K562 (cell line): ENCODE data around the gene TARS3. TPM values are rescaled to one million over a fixed set of nuclear protein-coding genes. Genes with fewer than 3 reads are reported as not detected.

Experiments
- ATAC-seq: fragments of 200-7000 bp; cut with Tn5 transposase; 3 replicates; pipeline ENCODE4 v1.9.1; 2020; ENCODE audit warnings: moderate library complexity
- BruUV-seq: library from RNA; stranded (reverse); fragments of 400-500 nt; replicated peaks from 2 replicates; lab custom pipeline; 2021; lab: Mats Ljungman, UMichigan
- CTCF ChIA-PET: fragments of 300-600 bp; formaldehyde crosslinking; extraction: SDS; loops from one replicate; lab custom pipeline; 2021; ENCODE audit warnings: low intra/inter-chr PET ratio; lab: Yijun Ruan, JAX
- POLR2A ChIA-PET: fragments of 300-600, 350-650 bp; sonication (Branson Sonifier 250); formaldehyde crosslinking; extraction: SDS; loops from one replicate; lab custom pipeline; 2021; ENCODE audit warnings: antibody characterized with exemption, inconsistent platforms; lab: Yijun Ruan, JAX
- DNase-seq, 4 experiments: peaks; one replicate each; pipeline versions ENCODE4 v3.0.0 to v3.0.0-alpha.2; 2011 to 2018; ENCODE audit warnings: low spot score in 3 of 4, mixed read lengths in 3 of 4; ENCODE audit errors: extremely low read depth in 1 of 4
- FAIRE-seq: peaks from 2 replicates; lab custom pipeline; 2011; peaks lifted over from hg19 to GRCh38; lab: Jason Lieb, UNC
- H2AFZ ChIP-seq: 2 replicates; pipeline ENCODE4 v1.6.0; 2011; ENCODE audit warnings: low read depth, low read length, control low read depth, inconsistent platforms
- H3K27ac ChIP-seq: fragments of 200-600 bp; 3 replicates; pipeline ENCODE4 v1.8.0; 2011; ENCODE audit warnings: low read depth, mild to moderate bottlenecking, control low read depth, inconsistent platforms, low read length, moderate library complexity, mixed read lengths; ENCODE audit errors: extremely low read depth
- H3K27me3 ChIP-seq, 2 experiments: fragments of 300-600 bp in 1 of 2; 2 replicates in 1 of 2; 3 replicates in 1 of 2; pipeline versions ENCODE4 v1.6.0 to v1.8.0; 2011; ENCODE audit warnings: inconsistent platforms in 2 of 2, low read length in 2 of 2, mild to moderate bottlenecking in 1 of 2, mixed read lengths in 1 of 2, moderate library complexity in 1 of 2; ENCODE audit not compliant: control insufficient read depth in 2 of 2, insufficient read depth in 2 of 2
- H3K36me3 ChIP-seq: fragments of 300-600 bp; 3 replicates; pipeline ENCODE4 v1.8.0; 2011; ENCODE audit warnings: mild to moderate bottlenecking, low read length, inconsistent platforms; ENCODE audit not compliant: control insufficient read depth, insufficient read depth
- H3K4me1 ChIP-seq, 2 experiments: fragments of 200-600 bp in 1 of 2; replicated peaks in 1 of 2; 2 replicates in 1 of 2; 3 replicates in 1 of 2; pipeline versions ENCODE4 v1.5.1 to v1.8.0; 2011; ENCODE audit warnings: inconsistent platforms in 2 of 2, low read length in 2 of 2, mild to moderate bottlenecking in 1 of 2, mixed read lengths in 1 of 2, moderate library complexity in 1 of 2; ENCODE audit not compliant: control insufficient read depth in 2 of 2, insufficient read depth in 2 of 2
- H3K4me2 ChIP-seq: 2 replicates; pipeline ENCODE4 v1.6.1; 2011; ENCODE audit warnings: low read length, control low read depth, inconsistent platforms, mixed read lengths; ENCODE audit not compliant: insufficient read depth
- H3K4me3 ChIP-seq: fragments of 200-600 bp; sonication (generic), shearing (Covaris generic); 2 replicates; pipeline ENCODE4 v1.5.1; 2016; ENCODE audit warnings: control low read depth, inconsistent platforms
- H3K79me2 ChIP-seq: fragments of 200-600 bp; 3 replicates; pipeline ENCODE4 v1.8.0; 2011; ENCODE audit warnings: low read length, inconsistent platforms; ENCODE audit not compliant: control insufficient read depth, insufficient read depth
- H3K9ac ChIP-seq, 2 experiments: 2 replicates each; pipeline versions ENCODE4 v1.6.0 to v1.6.1; 2011; ENCODE audit warnings: low read depth in 2 of 2, low read length in 2 of 2, control low read depth in 1 of 2, inconsistent platforms in 1 of 2, mild to moderate bottlenecking in 1 of 2, mixed read lengths in 1 of 2; ENCODE audit not compliant: insufficient read depth in 1 of 2
- H3K9me1 ChIP-seq: one replicate; pipeline ENCODE4 v1.6.0; 2011; ENCODE audit warnings: inconsistent platforms, mild to moderate bottlenecking, low read length, moderate library complexity; ENCODE audit not compliant: control insufficient read depth, insufficient read depth
- H3K9me3 ChIP-seq: replicated peaks from 2 replicates; pipeline ENCODE4 v1.5.1; 2011; ENCODE audit warnings: low read depth, low read length, inconsistent platforms; ENCODE audit not compliant: control insufficient read depth, insufficient read depth
- H4K20me1 ChIP-seq: replicated peaks from 2 replicates; pipeline ENCODE4 v1.6.1; 2011; ENCODE audit warnings: low read length, inconsistent platforms, mixed read lengths; ENCODE audit not compliant: control insufficient read depth, insufficient read depth
- GABPA ChIP-seq: fragments of 200-800 bp; sonication (Bioruptor generic); conservative IDR thresholded peaks from 2 replicates; pipeline ENCODE4 v1.6.1; 2016; ENCODE audit warnings: low read depth, missing genetic modification characterization, missing compliant biosample characterization
- NFIC ChIP-seq: fragments of 450-650 bp; IDR thresholded peaks from 2 replicates; pipeline ENCODE4 v1.6.1; 2017; ENCODE audit warnings: mild to moderate bottlenecking, inconsistent platforms
- POLR2H ChIP-seq: IDR thresholded peaks from 2 replicates; pipeline ENCODE4 v1.6.1; 2016; ENCODE audit warnings: missing genetic modification characterization, low read depth, mild to moderate bottlenecking, control low read depth, missing compliant biosample characterization, moderate library complexity
- ZNF184 ChIP-seq: sonication (generic); formaldehyde crosslinking; IDR thresholded peaks from 2 replicates; pipeline ENCODE4 v1.5.0; 2020; ENCODE audit warnings: missing genetic modification reagents
- ZNF316 ChIP-seq: fragments of 450-650 bp; IDR thresholded peaks from 2 replicates; pipeline ENCODE4 v1.6.1; 2016
- ZNF583 ChIP-seq: fragments of 250-450 bp; sonication (Bioruptor Pico); IDR thresholded peaks from 2 replicates; pipeline ENCODE4 v1.4.0; 2020
- WGBS: fragments of 100-300 bp; shearing (Covaris generic); methylation state at CpG from one replicate; pipeline ENCODE4 v1.1.6; 2016; ENCODE audit warnings: low coverage, mixed read lengths; ENCODE audit not compliant: insufficient coverage; ENCODE audit errors: missing lambda C conversion rate; 5-methylcytosine and 5-hydroxymethylcytosine counted together
- in situ Hi-C: fragments of 300-500 bp; cut with MboI; formaldehyde crosslinking; loops from 4 replicates; pipeline ENCODE4 v1.15.0; 2018; ENCODE audit warnings: inconsistent platforms, mixed read lengths
- intact Hi-C: fragments of 100-400 bp; cut with micrococcal nuclease; formaldehyde crosslinking; loops from 2 replicates; pipeline ENCODE4 v1.14.2; 2022
- polyA plus RNA-seq, 8 experiments: library from polyadenylated mRNA; depleted of rRNA in 4 of 8; stranded (reverse) in 5 of 8; unstranded in 3 of 8; fragments of >200 nt; fragmentation: Nextera tagmentation in 2 of 8; fragmentation: Illumina TruSeq in 1 of 8; extraction: Ambion mirVana in 2 of 8; extraction: Trizol in 1 of 8; gene quantifications; 2 replicates each; pipeline versions ENCODE4 v1.2.1 to v1.2.3, GENCODE V29; 2011 to 2014; ENCODE audit warnings: inconsistent platforms in 1 of 8, missing spikeins in 1 of 8
- total RNA-seq, 7 experiments: library from RNA; depleted of rRNA in 6 of 7; stranded (reverse); fragments of >200 nt in 6 of 7; fragmentation: Illumina TruSeq in 2 of 7; extraction: Trizol in 2 of 7; gene quantifications; 2 replicates each; pipeline versions ENCODE4 v1.2.1 to v1.2.3, GENCODE V29; 2011 to 2021; ENCODE audit warnings: low replicate concordance in 1 of 7

Gene TARS3
- total and polyA plus RNA-seq, 9 of the 15 experiments (the other 6 are each of a cell fraction or from before 2014, with no cell fraction given), result 2.1 to 14.7 (median 9.8) TPM

GRCh38 chr15:101641894-101642293 is 82.4 kb downstream of the TARS3 start:
- Histone ChIP-seq H3K4me1 (no peaks in the 10 kb centered on the region), H3K9me3 (no peaks in the 10 kb centered on the region), H3K27ac (no peak overlapping the region), H3K4me3 (no peak overlapping the region), H3K36me3 (peaks cover 69% of the 10 kb centered on the region), H2AFZ (no peak overlapping the region), H3K4me2 (no peak overlapping the region), H3K9ac (no peak overlapping the region), H3K79me2 (no peaks in the 10 kb centered on the region), H3K9me1 (no peaks in the 10 kb centered on the region), H4K20me1 (no peaks in the 10 kb centered on the region), H3K27me3 (no peaks in the 10 kb centered on the region)
- no TSS peak for BruUV-seq
- in situ Hi-C loops (no loop called here), intact Hi-C loops (loop anchor here (1.0 to 10.0 kb wide), 4 partner anchors 101 to 627 kb away; no protein-coding TSS in a partner anchor)
- POLR2A ChIA-PET, result interaction anchor here (0.6 to 1.4 kb wide), 3 partner anchors 12 to 635 kb away, joined by 3 to 4 read pairs (median 3); no protein-coding TSS in a partner anchor
- 59% methylated on average over 1 of the region's 1 CpG for WGBS
- no peak for ATAC-seq
- CTCF ChIA-PET, result interaction anchor here (0.5 to 2.4 kb wide), 5 partner anchors 101 to 353 kb away, joined by 3 to 17 read pairs (median 4); no protein-coding TSS in a partner anchor
- FAIRE-seq, result no peak
- DNase-seq, result no peak
- TF ChIP-seq ZNF316 (no peak), ZNF184 (no peak), GABPA (peak; percentile 60), POLR2H (tag) (0 out of 2 replicates have a peak, but pooled peaks have one; percentile 18), NFIC (no peak), ZNF583 (CRISPR knock-in tag) (no peak)
